GM19035 (cell line): Measurements from ENCODE around the gene EEF1G.

Source experiments
- ATAC-seq: cut with Tn5 transposase; IDR thresholded peaks from one replicate; pipeline ENCODE4 v1.9.1; 2021; ENCODE audit not compliant: unreplicated experiment

The EEF1G gene

DNA sequence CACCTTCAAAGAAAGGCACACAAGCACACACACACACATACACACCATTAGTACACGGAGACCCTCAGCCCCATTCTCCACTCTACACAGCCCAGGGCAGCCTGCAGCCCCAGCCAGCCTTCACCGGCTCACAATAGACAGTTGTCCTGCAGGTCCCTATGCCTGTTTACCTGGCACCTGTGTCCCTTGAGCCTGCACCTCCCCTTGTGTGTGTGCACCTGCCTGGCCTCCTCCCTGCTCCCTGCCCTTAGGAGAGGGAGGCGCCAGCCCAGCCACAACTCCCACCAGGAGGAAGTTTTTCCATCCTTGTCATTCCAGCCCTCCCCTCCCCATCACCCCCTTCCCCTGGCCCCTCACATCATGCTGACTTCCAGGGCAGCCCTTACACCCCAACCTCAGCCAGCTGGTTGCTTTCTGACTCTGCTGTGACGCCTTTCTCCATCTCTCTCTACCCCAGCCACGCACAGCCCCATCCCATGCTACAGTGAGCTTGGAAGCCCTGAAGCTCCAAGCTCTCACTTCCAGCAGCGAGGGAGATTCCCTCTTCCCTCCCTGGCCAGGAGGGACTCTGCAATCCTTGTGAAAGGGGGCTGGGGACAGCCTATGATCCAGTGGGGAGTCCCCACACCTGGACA is 31.5 kb downstream of the EEF1G start:
- no peak for ATAC-seq

DNA sequence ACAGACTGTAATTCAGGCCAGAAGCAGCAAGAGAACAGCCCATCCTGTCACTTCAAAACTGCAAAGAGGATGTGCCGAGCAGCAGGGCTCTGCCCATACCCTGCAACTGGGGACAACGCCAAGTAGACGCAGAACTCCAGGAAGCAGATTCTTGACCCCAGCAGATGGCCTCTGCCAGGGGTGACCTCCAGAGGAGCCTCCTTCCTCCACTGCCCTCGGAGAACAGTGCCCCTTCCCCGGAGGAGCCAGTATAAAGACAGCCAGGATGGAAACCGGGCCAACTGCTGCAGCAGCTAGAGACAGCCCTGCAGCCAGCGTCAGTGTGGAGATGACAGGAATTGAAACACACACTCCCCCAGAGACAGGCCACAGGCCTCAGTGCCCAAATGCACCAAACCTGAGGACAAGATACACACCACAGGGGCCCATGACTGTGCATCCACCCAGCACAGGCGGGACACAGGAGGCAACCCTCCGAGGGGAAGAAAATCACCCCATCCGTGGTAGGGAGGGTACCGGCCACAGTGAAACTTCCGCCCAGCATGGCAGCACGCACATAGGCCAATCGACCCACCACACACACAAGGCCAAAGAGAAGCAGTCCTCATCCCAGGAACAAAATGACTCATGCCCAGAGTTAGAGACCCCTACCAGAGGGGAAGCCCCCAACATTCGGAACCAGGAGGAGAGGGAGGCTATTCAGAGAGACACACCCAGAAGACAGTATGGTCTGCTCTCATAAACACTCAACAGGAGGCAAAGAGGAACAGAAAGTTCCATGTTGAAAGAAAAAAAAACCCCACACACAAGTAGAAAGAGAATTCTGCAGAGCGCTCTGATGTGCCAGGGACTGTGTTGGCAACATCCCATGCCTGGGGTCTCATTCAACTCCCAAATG is 32.6 kb downstream of the EEF1G start:
- ATAC-seq = peak; percentile 42

DNA sequence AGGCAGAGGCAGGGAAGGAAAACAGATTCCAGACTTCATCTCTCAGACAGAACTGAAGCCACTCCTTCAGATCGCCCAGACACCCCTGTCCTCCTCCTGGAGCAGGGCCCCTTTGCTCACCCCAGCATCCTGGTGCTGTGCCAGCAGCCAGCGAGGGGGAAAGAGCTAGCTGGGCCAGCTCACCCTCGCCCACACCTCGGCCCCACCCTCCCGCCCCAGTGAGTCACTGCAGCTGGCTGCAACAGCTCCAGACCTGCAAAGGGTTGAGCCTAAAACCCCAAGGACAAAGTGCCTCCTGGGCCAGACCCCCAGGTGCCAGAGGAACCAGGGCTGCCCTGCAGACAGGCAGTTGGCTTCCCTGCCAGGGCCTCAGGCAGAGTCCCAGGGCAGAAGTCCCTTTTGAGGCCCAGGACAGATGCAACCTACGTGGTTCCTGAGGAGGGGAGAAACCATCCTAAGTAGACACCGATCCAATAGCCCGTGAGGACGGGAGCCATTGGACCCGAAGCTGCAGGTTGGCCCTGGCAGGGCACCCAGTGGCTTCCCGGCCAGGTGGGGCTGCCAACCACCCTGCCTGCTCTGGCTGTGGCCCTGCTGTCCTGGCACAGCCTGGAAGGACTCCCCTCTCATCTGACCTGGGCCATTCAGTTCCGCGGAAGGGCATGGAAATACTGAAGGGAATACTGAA is 34.3 kb downstream of the EEF1G start:
- ATAC-seq = no peak

DNA sequence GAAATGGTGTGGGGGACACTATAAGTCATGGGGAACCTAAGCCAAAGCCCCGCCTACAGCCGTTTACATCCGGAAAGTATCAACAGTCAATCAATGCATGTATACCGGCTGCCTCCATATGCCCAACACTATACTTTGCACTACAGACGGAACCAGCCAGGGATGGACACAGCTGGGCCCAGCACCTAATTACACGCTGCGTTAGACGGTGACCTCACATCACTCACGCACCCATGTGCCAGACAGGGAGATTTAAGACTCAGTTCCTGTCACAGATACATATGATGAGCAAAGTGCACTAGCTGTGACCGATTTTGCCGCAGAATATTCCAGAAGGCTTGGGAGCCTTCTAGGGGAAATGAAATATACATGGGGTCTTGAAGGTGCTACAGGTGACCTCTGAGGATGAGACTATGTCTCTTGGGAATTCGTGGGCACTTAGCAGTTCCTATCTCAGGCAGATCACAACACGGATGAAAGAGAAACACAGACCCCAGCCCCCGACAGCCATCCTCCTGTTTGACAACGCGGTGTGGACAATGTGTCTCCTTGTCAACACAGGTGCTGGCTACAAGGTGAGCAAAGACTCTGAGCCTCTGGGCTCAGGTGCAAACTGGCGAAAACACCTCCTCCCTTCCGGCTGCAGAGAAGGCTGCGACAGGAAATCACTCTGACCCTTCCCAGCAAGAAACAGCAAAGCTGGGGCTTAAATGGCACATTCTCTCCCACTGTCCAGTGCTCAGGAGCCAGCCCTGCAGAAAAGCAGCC is 35.0 kb downstream of the EEF1G start:
- no peak for ATAC-seq

DNA sequence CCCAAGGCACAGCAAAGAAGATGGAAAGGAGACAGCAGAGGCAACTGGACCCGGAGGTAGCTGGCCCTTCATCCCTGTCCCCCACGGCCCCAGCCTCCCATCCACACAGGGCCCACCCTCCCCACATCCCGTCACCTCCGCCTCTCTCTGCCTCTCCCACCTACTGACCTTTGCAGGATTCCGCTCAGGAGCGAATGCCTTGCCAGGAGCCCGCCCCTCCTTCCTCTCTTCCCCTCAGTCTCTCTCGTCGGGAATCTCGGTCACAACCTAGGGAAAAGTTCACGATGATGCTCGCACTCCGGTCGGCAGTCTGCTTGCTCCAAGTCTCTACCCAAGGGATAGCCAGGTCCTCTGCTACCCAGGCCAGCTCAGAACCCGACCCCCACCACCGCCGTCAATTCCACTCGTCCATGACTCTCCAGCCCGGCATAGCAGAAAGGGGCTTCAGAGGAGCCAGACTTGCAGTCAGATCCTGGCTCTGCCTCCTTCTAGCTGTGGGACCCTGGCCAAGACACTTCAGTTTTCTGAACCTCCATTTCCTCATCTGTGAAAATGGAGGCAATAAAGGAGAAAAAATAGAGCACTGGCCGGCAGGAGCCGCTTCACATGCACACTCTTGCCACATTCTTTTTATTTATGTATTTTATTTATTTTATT is 37.3 kb downstream of the EEF1G start:
- ATAC-seq = no peak

DNA sequence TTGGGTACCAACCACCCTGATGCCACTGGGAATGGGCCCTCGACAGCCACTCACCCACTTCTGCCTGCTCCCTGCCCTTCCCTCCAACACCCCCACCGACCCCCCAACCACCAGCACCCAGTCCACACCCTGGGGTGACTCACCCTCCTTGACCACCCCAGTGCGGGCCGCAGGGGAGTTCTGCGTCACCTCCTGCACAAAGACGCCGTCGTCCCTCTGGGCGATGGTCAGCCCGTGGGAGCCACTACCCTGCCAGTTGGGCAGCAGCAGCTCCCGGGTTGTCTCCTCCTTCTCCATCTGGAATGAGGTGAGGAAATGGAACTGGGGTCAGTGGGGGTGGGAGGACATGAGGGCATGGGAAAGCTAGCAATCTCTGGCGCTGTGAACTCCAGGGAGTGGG is 37.9 kb downstream of the EEF1G start:
- no peak for ATAC-seq

DNA sequence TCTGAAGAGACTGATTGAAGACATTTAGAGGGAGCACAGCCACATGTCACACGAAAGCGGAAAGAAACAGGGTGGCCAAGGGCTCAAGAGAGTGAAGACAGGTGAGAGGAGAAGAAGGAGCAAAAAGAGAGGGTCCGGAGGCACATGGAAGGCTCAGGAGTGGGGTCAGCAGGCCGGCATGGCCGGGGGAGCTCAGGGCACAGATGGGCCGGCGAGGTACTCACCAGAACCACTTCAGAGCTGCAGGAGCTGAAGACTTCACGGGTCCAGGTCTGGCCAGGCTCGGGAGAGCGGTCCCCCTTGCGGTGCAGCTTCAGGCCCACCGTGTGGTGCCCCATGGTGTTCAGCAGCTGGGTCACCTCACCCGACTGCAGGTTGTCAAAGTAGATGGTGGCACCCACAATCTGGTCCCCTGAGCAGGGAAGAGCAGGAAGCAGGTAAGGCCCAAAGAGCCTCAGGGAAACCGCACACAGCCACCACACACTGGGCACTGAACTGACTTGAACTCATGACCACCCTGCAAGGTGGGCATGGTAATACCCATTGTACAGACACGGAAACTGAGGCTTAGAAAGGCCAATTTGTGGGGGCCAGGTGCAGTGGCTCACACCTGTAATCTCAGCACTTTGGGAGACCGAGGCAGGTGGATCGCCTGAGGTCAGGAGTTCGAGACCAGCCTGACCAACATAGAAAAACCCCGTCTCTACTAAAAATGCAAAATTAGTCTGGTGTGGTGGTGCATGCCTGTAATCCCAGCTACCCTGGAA is 38.7 kb downstream of the EEF1G start:
- no peak for ATAC-seq

DNA sequence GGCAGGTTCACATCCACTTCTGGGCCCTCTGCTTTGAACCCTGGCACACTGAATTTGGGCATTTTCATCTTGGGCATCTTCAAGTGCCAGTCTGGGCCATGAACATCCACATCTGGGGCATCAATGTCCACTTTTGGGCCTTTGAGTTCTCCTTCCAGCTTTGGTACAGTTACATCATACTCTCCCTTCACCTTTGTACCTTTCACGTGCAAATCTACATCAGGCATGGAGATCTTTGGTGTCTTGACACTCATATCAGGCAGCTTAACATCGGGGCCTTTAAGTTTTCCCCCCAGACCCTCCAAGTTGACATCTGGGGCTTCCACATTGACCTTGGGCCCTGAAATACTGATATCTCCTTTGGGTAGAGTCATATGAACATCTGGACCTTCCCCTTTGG is 41.6 kb downstream of the EEF1G start:
- ATAC-seq = no peak

DNA sequence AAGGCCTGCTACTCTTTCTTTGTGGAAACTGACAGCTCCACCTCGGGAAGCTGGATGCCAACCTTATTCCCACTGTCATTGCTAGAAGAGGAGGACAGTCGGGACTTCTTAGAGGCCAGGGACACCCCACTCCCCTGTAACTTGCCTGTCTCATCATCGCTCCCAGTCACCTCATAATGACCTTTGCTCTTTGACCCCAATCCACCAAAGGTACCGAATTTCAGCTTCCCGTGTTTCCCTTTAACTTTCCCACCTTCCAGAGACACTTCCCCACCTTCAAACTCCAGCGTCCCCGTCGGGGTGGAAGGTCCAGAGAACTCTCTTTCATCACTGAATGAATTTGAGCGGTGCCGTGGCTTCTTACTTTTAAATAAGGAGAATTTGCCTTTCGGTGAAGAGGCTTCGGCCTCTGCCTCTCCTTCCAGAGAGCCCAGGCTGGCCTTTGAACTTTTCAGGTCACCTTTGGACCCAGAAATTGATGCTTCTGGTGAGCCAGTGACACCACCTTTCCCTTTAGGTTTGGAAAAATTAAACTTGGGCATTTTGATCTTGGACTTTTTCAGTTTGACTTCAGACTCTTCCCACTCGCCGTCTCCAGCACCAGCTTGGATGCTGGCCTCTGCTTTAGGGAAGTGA is 56.8 kb downstream of the EEF1G start:
- no peak for ATAC-seq

DNA sequence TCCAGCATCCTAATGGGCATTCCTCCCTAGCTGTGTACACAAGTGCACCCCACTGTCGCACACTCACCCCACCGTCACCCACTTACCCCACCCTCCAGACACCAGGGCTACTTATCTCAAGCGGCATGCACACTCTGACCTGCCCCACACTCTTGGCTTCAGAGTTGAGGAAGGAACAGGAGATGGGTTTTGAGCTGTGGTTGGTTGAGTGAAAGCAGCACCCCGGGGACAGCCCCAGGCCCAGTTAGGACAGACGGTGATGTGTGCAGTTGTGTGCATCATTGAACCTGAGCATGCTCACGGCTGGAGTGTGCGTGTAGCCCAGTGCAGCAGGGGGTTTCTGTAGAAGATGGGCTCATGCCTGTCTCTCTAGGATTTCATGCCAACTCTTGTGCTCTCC is 59.5 kb downstream of the EEF1G start:
- no peak for ATAC-seq

DNA sequence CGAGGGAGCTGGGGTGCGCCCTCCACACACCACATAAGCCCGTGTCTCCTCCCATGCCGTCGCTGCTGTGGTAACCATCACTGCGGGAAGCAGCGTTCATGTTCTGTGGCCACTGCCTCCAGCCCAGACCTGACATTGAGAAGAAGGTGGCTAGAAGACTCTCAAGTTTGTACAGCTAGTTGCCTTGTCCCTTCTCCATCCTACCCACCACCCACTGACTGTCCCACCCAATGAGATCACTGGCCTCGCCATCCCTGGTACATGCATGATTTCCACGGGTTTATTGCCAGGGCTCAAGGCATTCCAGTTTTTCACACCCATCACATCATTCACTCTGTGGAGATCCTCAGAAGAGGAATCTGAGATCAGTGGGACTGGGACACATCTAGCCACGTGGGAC is 60.1 kb downstream of the EEF1G start:
- no peak for ATAC-seq

DNA sequence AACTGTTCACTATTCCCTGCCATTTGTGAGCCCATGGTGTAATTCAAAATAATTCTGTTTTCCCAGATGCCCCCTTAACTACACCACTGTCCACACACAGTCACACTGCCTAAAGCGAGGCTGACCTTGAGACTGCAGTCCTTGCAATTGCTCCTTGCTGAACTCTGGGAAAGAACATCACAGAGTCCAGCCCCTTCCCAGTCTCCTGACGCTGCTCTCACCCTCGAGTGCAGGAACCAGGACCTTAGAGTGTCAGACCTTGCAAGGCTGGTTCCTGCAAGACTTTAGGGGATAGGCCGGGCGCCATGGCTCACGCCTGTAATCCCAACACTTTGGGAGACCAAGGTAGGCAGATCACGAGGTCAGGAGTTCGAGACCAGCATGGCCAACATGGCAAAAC is 60.7 kb downstream of the EEF1G start:
- ATAC-seq = no peak
